ENCODE data around the gene WDR19.
"Not testable (repeated sequence)": the region's sequence is repeated elsewhere in the genome, so short reads cannot be mapped to it uniquely, and the experiment has no call there.

The WDR19 gene

DNA sequence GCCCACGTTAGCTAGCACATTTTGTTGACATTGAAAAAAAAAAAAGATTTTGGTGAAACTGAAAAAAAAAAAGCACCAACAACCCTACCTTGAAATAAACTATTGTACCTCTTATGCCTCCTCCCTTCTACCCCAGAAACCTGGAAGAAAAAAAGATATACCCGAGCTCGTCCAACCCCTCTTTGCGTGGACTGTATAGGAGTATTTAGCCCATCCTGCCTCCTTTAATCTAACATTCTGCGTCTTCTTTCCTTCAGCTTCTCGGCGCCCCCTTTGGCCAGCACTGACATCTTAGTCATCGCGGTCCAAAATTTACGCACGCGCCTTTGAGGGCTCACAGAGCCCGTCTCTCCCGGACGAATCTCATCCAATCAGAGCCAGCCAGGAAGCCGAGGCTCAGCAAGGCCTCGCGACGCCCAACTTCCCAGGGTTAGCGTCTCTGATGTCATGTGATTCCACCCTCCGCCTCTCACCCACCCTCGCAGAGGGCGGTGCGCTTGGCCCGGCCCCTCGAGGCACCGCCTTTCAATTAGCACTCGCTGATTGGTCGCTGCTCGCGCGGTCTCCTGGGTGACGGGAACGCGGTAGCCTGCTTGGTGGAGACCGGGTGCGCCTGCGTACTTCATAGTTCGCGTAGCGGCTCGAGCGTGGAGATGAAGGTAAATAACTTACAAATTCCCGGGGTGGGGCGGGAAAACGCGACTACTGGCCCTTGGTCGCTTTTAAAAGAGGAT, at the start of gene WDR19:
TSS of gene WDR19 (plus strand) at position 625 of the 734 bp plus-strand sequence. CDS start at position 654, 29 bp downstream.
- intact Hi-C loops (cut with micrococcal nuclease) = no loop called here
- Mint-ChIP-seq H3K4me1 (ENCODE audit: low read depth) (peaks cover 8% of the 10 kb centered on the region), H3K36me3 (ENCODE audit: low read depth) (no peaks in the 10 kb centered on the region), H3K27me3 (peaks cover 5% of the 10 kb centered on the region), H3K4me3 (no peak within 1 kb of the TSS), H3K9me3 (no peaks in the 10 kb centered on the region), H3K27ac (no peak within 1 kb of the TSS)

DNA sequence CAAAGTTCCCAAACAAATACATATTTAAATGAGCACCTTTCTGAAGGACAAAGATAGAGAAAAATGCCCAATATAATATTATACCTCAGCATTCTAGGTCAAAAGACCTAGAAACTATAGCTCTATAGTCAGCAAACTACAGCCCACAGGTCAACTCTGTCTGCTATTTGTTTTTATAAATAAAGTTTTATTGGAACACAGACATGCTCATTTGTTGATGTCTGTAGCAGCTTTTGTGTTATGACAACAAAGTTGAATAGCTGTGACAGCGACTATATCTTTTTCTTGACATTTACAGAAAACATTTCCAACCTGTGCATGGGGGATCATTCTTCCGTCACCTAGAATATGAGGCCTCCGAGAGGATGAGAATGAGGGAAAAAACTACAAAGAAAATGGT, 48.7 kb upstream of the WDR19 start:
- no peak overlapping the region for H3K27ac Mint-ChIP-seq
- H3K4me1 Mint-ChIP-seq (ENCODE audit: low read depth) = no peaks in the 10 kb centered on the region
- peaks cover under 1% of the 10 kb centered on the region for H3K36me3 Mint-ChIP-seq (ENCODE audit: low read depth)
- intact Hi-C loops (cut with micrococcal nuclease) = loop anchor here (2.0 kb wide), 1 partner anchor 375 kb away; no protein-coding TSS in a partner anchor
- H3K9me3 Mint-ChIP-seq = no peaks in the 10 kb centered on the region
- no peak overlapping the region for H3K4me3 Mint-ChIP-seq
- H3K27me3 Mint-ChIP-seq = no peaks in the 10 kb centered on the region

DNA sequence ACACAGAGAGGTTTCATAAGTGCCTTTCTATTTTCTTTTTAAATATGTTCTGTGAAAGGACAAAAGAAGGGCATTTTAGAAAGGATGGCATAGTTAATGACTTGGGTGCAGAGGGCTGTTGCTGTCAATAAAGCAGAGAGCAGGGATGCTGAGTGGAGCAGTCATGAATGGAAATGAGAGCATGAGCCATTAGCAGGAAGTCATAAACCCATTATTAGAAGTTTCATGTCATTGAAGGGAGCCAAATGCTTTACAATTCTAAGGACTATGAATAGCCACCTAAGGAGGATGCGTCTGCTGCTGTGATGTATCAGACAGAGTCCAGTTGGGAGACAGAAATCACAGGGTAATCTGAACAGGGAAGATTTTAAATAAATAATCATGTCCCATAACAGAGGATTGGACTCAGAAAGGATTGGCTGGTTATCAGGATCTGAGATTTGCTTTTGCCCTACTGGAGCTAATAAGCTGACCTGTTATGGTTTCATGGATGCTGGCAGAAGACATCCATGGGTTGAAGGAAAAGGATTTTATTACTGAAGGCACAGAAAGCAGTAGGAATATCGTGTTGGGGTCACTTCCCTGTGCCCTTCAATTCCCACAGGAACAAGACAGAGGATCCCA, 47.5 kb upstream of the WDR19 start:
- Mint-ChIP-seq H3K9me3 (no peaks in the 10 kb centered on the region), H3K4me3 (no peak overlapping the region), H3K36me3 (ENCODE audit: low read depth) (no peaks in the 10 kb centered on the region), H3K27me3 (no peaks in the 10 kb centered on the region), H3K4me1 (ENCODE audit: low read depth) (no peaks in the 10 kb centered on the region), H3K27ac (no peak overlapping the region)
- intact Hi-C loops (cut with micrococcal nuclease) = loop anchor here (1.0 to 2.0 kb wide), 2 partner anchors 232 to 376 kb away; no protein-coding TSS in a partner anchor

DNA sequence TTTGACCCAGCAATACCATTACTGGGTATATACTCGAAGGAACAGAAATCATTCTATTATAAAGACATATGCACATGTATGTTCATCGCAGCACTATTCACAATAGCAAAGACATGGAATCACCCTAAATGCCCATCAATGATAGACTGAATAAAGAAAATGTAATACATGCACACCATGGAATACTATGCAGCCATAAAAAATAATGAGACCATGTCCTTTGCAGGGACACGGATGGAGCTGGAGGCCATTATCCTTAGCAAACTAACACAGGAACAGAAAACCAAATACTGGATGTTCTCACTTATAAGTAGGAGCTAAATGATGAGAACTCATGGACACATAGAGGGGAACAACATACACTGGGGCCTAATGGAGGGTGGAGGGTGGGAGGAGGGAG, 44.1 kb upstream of the WDR19 start:
- H3K9me3 Mint-ChIP-seq; H3K4me3 Mint-ChIP-seq; H3K27ac Mint-ChIP-seq; H3K36me3 Mint-ChIP-seq (ENCODE audit: low read depth); intact Hi-C loops (cut with micrococcal nuclease); H3K27me3 Mint-ChIP-seq; H3K4me1 Mint-ChIP-seq (ENCODE audit: low read depth): not testable (repeated sequence)

DNA sequence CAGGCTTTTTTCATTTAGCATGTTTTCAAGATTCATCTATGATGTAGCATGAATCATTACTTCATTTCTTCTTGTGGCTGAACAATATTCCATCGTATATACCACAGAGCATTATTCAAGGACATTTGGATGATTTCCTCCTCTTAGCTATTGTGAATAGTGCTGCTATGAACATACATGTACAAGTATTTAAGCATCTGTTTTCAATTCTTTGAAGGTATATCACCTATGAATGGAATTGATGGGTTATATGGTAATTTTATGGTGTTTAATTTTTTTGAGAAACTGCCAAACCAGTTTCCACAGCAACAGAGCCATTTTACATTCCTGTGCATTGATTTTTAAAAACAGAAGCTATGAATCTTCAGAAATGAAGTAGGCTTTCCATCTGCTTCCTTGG, 36.1 kb upstream of the WDR19 start:
- Mint-ChIP-seq H3K36me3 (ENCODE audit: low read depth) (no peaks in the 10 kb centered on the region), H3K27me3 (no peaks in the 10 kb centered on the region), H3K27ac (no peak overlapping the region), H3K4me3 (no peak overlapping the region), H3K9me3 (no peaks in the 10 kb centered on the region), H3K4me1 (ENCODE audit: low read depth) (peaks cover 7% of the 10 kb centered on the region)
- intact Hi-C loops (cut with micrococcal nuclease) = no loop called here

DNA sequence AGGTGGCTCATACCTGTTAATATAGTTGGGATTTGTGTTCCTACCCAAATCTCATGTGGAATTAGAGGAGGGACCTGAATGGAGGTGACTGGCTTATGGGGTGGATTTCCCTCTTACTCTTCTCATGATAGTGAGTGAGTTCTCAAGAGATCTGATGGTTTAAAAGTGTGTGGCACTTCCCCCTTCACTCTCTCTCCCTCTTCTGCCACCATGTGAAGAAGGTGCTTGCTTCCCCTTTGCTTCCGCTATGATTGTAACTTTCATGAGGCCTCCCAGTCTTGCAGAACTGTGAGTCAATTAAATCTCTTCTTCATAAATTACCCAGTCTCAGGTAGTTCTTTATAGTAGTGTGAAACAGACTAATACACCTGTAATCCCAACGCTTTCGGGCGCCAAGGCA, 28.3 kb upstream of the WDR19 start:
- H3K9me3 Mint-ChIP-seq = no peaks in the 10 kb centered on the region
- H3K4me3 Mint-ChIP-seq = no peak overlapping the region

DNA sequence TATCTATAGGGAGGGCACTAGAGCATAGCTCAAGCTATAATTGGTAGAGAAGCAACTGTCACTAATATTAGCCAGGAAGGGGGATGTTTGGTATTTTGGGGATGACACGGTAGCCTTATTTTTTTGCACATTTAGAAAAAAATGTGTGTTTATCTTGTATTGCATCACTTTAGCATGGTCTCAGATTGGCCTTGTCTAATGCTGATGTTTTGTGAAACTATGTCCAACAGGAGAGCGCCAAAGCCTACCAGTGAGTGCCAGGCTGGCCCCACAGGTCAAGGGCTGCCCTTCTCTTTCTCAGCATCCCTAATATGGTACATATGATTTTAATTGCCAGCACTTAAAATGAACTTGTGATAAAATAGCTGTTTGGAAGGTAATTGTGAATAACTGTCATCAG, 24.8 kb upstream of the WDR19 start:
- H3K27ac Mint-ChIP-seq = no peak overlapping the region
- H3K36me3 Mint-ChIP-seq (ENCODE audit: low read depth) = no peaks in the 10 kb centered on the region
- no peak overlapping the region for H3K4me3 Mint-ChIP-seq
- no peaks in the 10 kb centered on the region for H3K27me3 Mint-ChIP-seq
- H3K9me3 Mint-ChIP-seq = no peaks in the 10 kb centered on the region
- intact Hi-C loops (cut with micrococcal nuclease) = no loop called here
- H3K4me1 Mint-ChIP-seq (ENCODE audit: low read depth) = peaks cover 5% of the 10 kb centered on the region

More for the DNA sequence above, 28.3 kb upstream of the WDR19 start:
- Mint-ChIP-seq H3K36me3 (ENCODE audit: low read depth) (no peaks in the 10 kb centered on the region), H3K4me1 (ENCODE audit: low read depth) (peaks cover 12% of the 10 kb centered on the region), H3K27ac (no peak overlapping the region), H3K27me3 (no peaks in the 10 kb centered on the region)
- intact Hi-C loops (cut with micrococcal nuclease) = no loop called here

DNA sequence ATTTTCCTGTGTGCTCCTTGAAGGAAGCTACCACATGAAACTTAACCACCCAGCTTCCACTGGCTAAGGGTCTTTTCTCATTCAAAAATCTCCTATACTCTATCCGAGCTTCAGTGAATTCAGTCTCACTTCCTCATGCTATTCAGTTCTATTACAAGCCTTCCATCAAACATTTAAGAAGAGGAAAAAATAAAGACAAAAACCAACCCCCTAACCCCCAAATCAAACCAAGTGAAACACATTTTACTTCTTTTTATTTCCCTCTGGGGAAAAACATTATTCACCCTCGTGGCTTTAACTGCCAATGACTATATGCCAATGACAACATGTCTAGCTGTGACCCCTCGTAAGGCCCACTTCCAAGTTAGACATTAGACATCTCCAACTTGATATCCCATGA, 16.2 kb upstream of the WDR19 start:
- Mint-ChIP-seq H3K27me3 (no peaks in the 10 kb centered on the region), H3K27ac (no peak overlapping the region), H3K4me3 (no peak overlapping the region), H3K36me3 (ENCODE audit: low read depth) (no peaks in the 10 kb centered on the region), H3K4me1 (ENCODE audit: low read depth) (no peaks in the 10 kb centered on the region), H3K9me3 (peaks cover 12% of the 10 kb centered on the region)
- intact Hi-C loops (cut with micrococcal nuclease) = no loop called here

DNA sequence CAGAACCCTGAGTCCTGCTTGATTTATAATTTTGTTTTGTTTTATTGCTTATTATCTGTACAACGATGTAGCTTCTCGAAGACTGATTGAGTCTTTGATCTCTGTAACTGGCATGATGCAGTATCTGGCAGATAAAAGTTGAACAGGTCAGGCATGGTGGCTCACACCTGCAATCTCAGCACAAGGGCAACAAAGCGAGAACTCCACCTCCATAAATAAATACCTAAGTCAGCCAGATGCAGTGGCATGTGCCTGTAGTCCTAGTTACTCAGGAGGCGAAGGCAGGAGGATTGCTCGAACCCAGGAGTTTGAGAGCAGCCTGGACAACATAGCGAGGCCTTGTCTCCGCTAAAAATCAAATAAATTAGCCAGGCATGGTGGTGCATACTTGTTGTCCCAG, 15.7 kb upstream of the WDR19 start:
- Mint-ChIP-seq H3K4me3 (no peak overlapping the region), H3K9me3 (peaks cover 17% of the 10 kb centered on the region), H3K27ac (no peak overlapping the region), H3K4me1 (ENCODE audit: low read depth) (no peaks in the 10 kb centered on the region), H3K27me3 (no peaks in the 10 kb centered on the region), H3K36me3 (ENCODE audit: low read depth) (no peaks in the 10 kb centered on the region)
- intact Hi-C loops (cut with micrococcal nuclease) = no loop called here

DNA sequence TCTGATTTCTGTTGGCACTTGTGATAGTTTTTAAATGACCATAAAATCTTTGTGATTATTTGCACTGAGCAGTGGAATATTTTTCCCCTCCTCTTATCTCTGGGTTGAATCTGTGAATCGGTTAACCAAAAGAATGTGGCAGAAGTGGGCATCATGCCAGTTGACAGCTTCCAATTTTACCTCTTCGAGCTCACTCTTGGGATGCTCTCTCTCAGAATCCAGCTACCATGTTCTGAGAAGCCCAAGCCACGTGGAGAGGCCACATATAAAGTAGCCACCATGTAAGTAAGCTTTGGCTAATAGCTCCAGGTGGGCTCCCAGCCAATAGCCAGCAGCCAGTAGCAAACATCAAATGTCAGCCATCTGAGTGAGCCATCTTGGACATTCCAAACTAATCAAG, 12.9 kb upstream of the WDR19 start:
- Mint-ChIP-seq H3K4me1 (ENCODE audit: low read depth) (no peaks in the 10 kb centered on the region), H3K27ac (no peak overlapping the region), H3K4me3 (no peak overlapping the region), H3K9me3 (peaks cover 21% of the 10 kb centered on the region), H3K36me3 (ENCODE audit: low read depth) (no peaks in the 10 kb centered on the region), H3K27me3 (no peaks in the 10 kb centered on the region)
- intact Hi-C loops (cut with micrococcal nuclease) = no loop called here

DNA sequence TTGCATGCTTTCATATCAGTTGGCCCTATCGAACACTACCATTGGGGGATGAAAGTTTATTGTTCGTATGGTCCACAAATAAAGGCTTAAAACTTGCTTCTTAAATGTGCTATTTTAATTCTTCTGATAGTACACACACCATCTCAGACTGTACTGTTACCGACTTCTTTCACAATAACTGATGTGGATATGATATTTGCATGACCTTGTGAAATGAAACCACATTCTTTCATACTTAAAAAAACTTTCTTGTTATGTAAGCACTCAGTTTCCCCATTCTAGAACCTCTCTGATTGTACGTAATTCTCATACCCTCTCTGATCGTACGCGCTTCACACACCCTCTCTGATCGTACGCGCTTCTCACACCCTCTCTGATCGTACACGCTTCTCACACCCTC, 12.0 kb upstream of the WDR19 start:
- H3K27me3 Mint-ChIP-seq = no peaks in the 10 kb centered on the region
- no peak overlapping the region for H3K27ac Mint-ChIP-seq
- H3K4me3 Mint-ChIP-seq = no peak overlapping the region
- H3K4me1 Mint-ChIP-seq (ENCODE audit: low read depth) = no peaks in the 10 kb centered on the region
- H3K36me3 Mint-ChIP-seq (ENCODE audit: low read depth) = no peaks in the 10 kb centered on the region
- H3K9me3 Mint-ChIP-seq = peaks cover 21% of the 10 kb centered on the region
- intact Hi-C loops (cut with micrococcal nuclease) = no loop called here

DNA sequence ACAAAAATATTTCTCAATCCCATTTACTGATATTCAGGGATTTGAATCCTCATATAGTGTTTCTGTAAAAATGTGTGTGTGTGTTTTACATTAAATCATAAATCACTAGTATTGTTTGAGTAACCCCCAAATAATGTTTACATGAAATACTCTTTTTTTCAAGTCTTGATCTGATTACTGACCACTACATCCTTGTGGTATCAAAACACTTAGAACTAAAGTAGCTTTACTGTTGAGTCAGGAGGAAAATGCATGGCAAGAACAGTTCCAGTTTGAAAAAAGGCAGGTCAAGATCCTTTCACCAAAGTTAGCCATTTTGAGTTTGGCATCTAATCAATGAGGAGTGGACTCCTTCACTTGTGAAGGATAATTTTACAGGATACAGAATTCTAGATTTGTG, 3.6 kb upstream of the WDR19 start:
- intact Hi-C loops (cut with micrococcal nuclease) = no loop called here
- Mint-ChIP-seq H3K9me3 (no peaks in the 10 kb centered on the region), H3K4me1 (ENCODE audit: low read depth) (peaks cover 8% of the 10 kb centered on the region), H3K27me3 (peaks cover 5% of the 10 kb centered on the region), H3K4me3 (no peak overlapping the region), H3K36me3 (ENCODE audit: low read depth) (no peaks in the 10 kb centered on the region), H3K27ac (no peak overlapping the region)

DNA sequence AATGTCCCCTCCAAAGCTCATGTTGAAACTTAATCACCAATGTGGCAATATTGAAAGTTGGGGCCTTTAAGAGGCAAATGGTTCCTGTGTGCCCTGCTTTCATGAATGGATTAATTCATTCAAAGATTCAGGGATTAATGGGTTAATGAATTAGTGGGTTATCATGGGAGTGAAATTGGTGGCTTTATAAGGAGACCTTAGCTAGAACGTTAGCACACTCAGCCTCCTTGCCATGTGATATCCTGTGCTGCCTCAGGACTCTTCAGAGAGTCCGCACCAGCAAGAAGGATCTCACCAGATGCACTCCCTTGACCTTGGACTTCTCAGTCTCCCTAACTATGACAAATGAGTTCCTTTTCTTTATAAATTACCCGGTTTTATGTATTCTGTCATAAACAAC, 2.6 kb upstream of the WDR19 start:
- Mint-ChIP-seq H3K4me3 (no peak overlapping the region), H3K4me1 (ENCODE audit: low read depth) (peaks cover 8% of the 10 kb centered on the region), H3K9me3 (no peaks in the 10 kb centered on the region), H3K27me3 (peaks cover 5% of the 10 kb centered on the region), H3K36me3 (ENCODE audit: low read depth) (no peaks in the 10 kb centered on the region), H3K27ac (no peak overlapping the region)
- intact Hi-C loops (cut with micrococcal nuclease) = no loop called here

DNA sequence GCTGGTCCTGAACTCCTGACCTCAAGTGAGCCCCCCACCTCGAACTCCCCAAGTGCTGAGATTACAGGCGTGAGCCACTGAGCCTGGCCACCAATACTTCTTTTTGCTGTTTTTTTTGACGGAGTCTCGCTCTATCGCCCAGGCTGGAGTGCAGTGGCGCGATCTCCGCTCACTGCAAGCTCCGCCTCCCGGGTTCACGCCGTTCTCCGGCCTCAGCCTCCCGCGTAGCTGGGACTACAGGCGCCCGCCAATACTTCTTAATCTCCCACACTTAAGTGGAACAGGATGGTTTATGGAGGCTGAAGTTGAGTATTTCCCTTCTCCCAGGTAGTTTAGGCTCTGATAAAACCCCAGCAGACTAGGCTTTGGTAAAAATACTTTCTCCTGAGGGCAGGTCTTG, 1.7 kb upstream of the WDR19 start:
- H3K27ac Mint-ChIP-seq; H3K36me3 Mint-ChIP-seq (ENCODE audit: low read depth); H3K4me3 Mint-ChIP-seq; intact Hi-C loops (cut with micrococcal nuclease); H3K4me1 Mint-ChIP-seq (ENCODE audit: low read depth); H3K27me3 Mint-ChIP-seq; H3K9me3 Mint-ChIP-seq: not testable (repeated sequence)

DNA sequence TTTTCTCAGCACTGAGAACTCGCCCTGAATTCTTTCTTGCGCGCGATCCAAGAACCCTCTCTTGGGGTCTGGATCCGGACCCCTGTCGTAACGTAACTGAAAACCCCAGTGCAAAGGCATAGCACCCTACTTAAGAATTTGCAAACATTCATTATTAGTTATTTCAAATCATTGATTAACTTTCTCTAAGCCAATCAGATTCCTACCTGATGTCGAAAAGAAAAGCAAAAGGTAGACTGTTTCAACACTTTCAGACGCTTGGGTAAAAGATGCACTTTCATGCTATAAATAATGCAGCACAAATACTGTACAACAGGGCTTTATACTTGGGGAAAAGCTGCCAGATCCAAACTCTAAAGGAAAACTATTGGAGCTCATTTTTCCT, 817 bp upstream of the WDR19 start:
- peaks cover 8% of the 10 kb centered on the region for H3K4me1 Mint-ChIP-seq (ENCODE audit: low read depth)
- H3K4me3 Mint-ChIP-seq = no peak overlapping the region
- H3K27ac Mint-ChIP-seq = no peak overlapping the region
- intact Hi-C loops (cut with micrococcal nuclease) = no loop called here
- peaks cover 5% of the 10 kb centered on the region for H3K27me3 Mint-ChIP-seq
- no peaks in the 10 kb centered on the region for H3K36me3 Mint-ChIP-seq (ENCODE audit: low read depth)
- no peaks in the 10 kb centered on the region for H3K9me3 Mint-ChIP-seq
